GM19025 (cell line): ENCODE measurements around the gene PDGFA.

ENCODE experiments used
- ATAC-seq: cut with Tn5 transposase; IDR thresholded peaks from one replicate; pipeline ENCODE4 v1.9.1; 2021; ENCODE audit warnings: mild to moderate bottlenecking, low read depth, moderate library complexity; ENCODE audit not compliant: unreplicated experiment

PDGFA gene

DNA sequence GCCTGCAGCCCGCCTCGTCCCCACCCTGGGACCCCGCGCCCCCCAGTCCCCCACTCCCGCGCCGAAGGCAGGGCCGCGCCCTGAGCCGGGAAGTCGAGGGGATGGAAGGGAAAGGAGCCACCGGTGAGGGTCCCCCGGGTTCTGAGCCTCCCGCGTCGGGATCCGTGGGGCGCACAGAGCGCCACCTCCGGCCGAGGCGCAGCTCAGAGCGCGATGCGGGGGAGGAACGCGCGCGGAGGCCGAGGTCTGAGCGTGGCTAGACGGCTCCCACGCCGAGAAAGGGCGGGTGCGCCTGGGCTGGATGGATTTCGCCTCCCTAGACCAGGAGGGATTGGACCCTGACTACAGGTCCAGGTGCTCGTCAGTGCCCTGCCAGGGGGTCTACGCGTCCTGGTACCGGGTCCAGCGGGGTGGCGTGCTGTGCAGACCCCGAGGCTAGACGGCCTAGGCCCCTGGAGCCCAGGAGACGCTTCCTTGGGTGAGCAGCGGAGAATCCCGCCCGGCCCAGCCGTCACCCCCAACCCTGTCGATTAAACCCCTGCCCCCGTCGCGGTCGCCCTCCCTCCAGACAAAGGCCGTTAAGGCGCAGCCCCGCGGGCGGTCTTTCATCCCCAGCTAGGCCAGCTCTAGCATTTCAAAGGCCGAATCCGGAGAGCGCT is 986 bp upstream of the PDGFA start:
- ATAC-seq, result no peak

DNA sequence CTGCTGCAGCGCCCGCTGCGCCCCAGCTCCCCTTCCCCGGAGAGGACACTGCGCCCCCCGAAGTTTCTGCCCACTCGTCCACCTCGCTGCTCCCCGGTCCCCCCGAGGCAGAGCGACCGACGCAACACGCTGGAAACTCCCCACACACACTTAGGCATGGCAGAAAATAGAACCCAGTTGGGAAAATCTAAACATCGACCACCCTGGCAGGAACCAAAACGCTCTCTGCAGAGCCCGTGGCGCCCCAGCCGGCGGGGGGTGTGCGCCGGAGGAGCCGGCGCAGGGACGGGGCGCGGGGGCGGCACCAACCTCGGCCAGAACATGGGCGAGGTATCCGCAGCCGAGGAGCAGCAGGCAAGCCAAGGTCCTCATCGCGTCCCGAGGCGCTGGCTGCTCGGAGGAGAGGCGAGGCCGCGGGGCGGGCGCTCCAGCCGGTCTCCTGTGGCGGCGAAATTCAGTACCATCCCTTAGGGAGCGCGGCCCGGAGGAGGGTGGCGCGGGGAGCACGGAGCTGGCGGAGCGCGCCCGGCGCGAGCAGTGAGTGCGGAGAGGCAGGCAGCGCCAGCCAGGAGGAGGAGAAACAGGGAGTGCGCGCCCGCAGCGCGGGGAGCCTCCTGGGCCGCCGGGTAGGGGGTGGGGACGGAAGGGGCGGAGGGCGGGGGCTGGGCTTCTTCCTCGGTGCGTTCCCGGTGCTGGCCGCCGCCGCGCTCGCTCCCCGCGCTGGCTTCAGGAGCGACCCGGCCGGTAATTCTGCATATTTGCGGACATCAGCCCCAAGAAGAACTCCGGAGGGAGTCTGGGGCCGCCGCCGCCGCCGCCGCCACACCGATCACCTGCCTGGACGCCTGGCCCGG is 789 bp downstream of the PDGFA start:
- ATAC-seq, result no peak

DNA sequence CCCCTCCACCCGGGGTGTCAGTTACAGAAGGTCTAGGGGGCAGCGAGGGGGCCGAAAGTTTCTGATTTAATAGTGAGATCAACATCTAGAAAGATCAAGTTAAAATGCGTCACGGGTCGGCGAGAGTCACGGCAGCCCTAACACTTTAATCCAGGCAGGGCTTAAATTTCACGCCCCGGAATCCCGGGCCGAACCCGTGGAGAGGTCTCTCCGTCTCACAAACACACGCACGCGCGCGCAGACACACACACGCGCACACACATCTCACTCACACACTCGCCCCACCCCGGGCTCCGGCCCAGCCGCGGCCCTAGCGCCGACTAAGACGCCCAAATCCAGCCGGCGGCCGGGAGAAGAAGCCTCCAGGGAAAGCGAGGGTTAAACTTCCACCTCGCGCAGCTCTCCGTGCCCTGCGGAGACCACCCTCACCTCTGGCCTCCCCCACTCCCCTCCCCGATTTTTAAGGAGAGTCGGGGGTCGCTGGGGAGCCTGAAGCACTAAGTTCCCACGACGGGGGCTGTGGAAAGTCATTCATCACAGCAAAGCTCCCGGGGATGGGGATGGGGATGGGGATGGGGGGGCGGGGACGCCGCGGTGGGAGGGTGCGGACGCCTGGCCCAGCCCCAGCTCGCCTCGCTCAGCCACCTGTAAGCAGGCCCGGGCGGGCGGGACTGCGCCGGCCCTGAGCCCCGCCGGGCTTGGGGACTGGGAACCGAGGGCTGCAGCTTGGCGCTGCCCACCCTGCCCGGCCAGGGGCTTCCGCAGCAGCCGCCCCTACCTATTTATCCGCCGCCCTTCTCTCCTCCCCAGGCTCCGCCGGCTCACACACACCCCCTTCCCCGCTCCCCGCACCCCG is 1.6 kb downstream of the PDGFA start:
- no peak for ATAC-seq

DNA sequence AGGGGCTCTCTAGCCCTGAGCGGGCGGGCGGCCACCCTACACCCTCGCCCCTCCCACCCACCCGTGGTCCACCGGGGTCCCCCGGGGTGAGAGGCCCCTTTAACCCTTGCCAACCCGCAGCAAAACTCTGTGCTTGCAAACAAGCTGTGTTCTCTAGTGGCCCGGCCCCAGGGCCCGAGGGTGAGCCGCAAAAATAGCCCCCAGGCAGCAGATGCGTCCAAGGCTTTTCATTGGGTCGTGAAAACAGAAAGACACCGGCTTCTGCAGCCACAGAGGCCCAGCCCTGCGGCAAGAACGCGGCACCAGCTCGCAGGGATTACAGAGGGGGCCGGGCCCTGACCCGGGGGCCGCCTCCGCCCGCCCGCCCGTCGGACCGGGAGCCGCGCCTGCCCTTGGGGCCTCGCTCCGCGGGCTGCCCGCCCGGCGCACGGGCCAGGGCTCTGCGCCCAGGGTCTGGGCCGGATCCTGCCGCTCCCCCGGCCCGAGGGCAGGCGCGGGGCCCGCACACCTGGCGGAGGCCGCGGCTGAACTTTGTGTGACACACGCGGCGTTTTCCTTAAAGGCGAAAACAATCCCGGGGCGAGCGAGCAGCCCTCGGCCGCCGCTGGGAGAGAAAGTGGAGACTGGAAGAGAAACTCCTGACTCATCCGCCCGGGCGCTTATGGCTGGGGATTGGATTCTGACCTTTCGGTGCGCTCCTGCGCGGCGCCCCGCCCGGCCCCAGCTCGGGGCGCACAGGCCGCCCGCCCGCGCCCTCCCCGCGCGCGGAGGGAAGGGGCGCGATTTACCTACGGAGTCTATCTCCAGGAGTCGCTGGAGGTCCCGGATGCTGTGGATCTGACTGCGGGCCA is 2.8 kb downstream of the PDGFA start:
- ATAC-seq, result no peak

DNA sequence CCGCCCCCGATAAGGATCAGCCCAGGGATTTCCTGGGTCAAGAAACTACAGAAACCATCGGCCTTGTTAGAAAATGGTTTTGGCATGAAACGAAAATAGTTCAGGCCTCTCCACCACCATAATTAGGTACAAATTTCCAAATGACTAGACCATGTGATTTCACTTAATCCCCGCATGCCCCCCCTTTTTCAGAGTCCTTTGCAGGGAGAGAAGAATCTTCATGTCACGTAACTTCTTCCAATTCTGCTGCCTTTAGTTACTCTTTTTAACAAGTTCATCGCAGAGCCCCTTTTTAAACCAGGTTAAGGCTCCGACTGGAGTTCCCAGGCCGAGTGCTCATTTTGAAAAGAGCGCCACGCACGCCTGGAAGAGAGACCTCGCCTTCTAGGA is 3.4 kb downstream of the PDGFA start:
- no peak for ATAC-seq

DNA sequence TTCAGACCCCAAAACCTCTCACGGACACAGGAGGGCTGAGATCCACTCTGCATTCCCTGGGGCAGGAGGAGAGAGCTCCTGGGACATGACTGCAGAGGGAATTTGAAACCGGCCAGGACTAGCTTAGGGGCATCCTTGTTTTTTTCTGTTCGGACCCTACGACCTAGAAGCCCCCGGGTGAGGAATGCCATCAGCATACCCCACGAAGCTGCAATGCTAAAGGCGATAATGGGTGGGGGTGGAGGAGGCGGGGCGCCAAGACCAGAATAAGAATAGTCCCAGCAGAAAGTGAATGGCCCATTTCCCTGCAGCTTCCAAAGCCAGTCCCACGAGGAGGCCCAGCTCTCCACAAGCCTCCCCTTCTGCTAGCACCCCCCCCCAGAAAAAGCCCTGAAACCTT is 4.0 kb downstream of the PDGFA start:
- ATAC-seq, result no peak

DNA sequence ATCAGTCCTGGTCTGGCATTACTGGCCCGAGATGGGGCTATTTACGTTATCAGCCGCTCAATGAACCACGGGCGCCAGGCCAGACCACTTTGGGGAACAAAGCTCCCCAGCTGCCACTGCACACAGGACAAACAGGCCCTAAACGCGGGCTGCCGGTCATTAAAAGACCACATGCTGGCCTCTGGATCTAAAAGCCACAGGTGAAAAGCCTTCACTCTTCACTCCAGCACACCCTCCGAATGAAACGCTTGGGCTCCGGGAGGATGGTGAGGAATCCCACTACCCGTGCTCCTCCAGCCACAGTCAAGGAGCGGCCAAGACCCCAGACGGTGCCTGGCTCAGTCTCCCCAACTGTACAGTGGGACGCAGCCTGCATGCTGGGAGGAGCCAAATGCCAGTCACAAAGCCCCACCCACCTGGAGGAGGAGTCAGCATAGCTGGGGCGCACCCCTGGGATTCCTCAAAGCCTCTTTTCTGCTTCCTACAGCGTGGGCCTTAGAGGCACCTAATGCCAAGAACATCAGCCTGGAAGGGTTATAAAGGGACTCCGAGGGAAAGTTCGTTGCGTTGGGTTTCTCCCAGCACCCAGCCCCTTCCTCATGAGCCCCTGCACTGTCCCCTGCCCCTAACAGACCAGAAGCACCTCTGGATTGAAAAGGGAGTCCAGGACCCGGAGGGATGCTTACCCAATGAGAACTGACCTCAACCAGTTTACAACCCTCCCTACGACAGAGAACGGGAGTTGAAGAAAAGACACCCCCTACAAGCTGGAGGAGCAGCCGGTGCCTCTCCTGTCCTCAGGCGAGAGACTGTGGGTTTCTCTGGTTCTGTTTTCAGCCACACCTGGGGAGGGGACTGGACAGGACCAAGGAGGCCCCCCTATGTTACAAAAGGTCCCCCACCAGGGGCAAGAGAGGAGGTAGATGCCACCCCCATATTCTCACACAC is 4.7 kb downstream of the PDGFA start:
- no peak for ATAC-seq

DNA sequence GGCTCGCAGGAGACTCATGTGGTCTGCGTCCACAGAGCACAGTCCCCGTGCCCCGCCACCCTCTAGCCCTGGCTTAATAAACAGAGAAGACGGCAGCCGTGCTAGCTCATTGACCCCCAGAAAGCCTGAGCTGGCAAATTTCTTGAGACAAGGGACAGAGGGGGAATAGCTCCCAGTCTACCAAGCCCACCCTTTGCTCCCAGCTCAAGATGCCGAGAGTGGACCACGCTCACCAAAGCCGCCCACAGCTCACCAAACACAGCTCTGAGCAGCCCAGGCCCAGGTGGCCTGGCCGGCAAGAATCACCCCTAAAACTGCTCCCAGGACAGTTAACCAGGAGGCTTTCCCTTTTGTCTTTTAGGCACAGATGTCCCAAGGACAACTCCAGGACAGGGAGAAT is 5.4 kb downstream of the PDGFA start:
- ATAC-seq, result no peak

DNA sequence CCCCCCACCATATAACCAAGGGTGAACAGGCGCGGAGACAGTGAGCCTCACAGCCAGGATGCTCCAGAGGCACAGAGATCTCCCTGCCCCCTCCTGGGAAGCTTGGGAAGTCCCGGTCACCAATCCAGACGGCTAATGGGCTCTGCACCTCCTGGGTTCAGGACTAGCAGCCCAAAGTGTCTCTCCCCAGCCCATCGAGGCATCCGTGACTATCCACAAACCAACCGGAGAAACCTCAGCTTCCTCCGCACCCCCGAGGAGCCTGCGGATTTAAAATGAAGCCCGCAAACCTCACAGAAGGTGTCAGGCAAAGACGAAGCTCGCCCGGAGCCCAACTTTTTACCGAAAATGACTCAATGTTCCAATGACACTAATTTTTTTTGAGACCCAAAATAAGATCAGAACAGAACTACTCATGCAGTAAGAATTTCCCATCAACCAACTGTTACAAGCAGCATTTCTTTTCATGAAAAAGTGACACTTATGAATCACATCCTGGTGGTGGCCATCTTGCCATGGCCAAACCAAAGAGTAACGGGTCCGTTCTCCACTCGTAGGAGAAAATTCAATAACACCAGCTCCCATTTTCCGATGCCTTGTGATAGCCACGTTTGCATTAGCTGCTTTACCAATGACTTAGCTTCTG is 6.0 kb downstream of the PDGFA start:
- ATAC-seq, result no peak

DNA sequence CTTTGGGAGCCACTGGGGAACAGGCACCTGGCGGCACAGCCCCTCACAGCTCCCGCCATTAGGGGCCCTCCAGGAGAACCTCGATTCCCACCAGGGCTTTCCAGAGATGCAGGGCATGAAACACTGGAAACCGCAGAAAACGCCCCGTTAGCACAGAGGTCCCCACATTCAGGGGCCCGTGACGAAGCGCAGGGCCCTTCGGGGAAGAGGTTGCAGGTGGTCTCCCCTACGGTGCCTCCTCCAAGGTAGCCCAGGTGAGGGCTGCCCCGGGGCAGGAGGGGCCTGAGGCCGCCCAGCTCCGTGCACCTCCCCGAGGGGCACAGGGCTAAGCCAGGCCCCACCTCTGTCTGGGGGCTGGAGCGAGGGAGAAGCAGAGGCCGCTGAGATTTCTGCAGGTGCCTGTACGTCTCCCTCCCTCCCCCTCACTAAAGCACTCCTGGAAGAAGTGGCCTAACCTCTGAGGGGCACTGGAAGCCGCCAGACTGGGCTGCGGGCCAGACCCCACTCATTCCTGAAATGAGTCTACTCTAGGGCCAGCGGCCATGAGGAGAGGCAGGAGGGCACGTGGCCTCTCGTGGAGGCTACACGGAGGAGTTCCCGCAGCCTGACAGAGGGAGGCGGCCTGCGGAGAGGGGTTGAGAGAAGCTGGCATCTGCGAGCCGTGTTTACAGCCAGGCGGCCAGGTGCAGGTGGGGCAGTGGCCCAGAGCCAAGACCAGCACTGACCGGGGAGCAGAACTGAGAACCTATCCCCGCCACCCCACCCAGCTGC is 6.9 kb downstream of the PDGFA start:
- no peak for ATAC-seq

DNA sequence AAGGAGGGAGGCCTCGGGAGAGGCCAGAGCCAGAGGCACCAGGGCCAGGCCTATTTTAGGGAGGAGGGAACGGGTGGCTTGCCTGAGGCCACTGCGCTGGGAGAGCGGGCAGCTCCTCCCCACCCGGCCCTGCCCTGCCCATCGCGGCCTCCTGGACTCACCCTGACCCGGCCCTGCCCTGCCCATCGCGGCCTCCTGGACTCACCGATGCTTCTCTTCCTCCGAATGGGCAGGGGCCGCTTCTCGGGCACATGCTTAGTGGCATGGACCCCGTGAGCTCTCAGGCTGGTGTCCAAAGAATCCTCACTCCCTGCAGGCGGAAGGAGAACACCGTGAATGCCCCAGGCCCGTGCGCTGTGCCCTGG is 7.5 kb downstream of the PDGFA start:
- ATAC-seq, result no peak

DNA sequence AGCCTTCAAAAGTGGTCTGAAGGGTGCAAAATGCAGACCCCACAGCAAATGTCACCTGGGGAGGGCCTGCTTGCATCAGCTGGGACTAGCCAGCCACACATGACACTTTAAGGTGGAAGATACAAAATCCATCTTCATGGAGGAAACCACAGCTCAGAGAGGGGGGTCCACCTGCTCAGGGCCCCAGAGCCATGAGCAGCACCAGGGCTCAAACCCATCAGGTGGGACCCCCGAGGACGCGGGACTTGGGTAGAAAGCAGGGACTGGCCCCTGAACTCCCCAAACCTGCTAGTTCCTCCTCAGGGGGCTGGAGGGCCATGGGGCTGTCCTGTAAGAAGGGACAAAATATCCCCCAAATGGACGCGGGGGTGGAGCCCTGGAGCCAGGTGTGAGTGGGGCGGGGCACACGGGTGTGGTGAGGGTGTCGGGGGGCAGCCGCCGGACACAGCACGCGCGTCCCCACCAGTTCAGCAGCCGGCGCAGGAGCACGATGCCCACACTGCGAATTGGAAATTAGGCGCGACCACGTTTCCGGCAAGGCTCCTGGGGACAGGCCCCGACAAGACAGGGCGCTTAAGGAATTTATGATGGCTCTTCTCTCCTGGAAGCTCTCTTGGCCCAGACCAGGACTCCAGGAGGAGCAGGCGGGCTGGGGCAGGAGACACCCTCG is 8.0 kb downstream of the PDGFA start:
- no peak for ATAC-seq

DNA sequence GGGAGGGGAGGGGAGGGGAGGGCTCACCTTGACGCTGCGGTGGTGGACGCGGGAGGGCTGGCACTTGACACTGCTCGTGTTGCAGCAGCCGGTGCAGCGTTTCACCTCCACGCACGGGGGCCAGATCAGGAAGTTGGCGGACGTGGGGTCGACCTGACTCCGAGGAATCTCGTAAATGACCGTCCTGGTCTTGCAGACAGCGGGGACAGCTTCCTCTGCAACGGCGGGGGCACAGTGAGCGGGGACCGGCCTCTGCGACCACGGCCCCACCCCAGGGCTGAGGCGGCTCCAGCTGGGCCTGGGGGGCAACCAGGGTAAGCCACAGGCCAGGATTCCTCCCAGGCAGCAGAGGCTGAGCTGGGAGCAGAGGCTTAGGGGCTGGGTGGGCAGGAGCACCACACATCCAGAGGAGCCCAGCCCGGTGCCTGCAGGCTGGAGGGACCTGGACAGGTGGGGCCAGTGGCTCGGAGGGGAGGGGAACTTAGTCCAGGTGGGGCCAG is 8.8 kb downstream of the PDGFA start:
- ATAC-seq, result no peak

DNA sequence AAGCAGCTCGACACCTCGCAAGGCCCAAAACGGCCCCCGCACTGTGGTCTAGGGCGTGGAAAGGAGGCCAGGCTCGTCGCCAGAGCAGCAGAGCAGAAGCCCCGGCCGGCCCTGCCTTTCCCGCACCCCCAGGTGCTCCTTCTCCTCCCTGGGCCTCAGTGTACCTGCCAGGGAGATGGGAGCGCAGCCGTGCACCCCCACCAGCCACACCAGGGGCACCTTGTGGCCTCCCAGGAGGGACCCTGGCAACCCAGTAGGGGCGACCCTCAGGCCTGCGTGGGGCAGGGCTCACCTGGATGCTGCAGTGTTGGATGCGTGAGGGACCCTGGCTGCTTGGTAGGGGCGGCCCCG is 9.5 kb downstream of the PDGFA start:
- ATAC-seq, result no peak

DNA sequence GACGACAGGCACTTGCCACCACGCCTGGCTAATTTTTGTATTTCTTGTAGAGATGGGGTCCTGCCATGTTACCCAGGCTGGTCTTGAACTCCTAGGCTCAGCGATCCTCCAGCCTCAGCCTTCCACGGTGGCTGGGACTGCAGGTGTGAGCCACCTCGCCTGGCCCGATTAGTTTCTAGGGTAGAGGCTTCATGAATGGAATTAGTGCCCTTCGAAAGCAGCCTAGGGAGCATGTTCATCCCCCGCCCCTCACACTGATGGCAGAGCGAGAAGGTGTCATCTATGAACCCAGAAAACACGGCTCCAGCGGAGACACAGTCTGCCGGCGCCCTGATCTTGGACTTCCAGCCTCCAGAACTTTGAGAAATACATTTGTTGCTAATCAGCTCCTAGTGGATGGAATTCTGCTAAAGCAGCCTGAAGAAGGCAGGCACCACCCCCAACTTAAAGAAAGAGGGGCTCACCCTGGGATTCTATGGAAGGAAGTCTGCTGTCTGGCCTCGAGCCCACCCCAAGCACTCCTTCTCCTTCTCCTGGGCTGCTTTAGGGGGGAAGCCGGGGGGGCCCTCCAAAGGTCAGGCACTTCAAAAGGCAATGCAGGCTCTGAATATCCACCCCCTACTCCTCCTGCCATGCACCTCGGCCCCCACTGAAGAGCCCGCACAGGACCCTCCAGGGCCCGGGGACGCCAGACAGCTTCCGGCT is 10.1 kb downstream of the PDGFA start:
- no peak for ATAC-seq

DNA sequence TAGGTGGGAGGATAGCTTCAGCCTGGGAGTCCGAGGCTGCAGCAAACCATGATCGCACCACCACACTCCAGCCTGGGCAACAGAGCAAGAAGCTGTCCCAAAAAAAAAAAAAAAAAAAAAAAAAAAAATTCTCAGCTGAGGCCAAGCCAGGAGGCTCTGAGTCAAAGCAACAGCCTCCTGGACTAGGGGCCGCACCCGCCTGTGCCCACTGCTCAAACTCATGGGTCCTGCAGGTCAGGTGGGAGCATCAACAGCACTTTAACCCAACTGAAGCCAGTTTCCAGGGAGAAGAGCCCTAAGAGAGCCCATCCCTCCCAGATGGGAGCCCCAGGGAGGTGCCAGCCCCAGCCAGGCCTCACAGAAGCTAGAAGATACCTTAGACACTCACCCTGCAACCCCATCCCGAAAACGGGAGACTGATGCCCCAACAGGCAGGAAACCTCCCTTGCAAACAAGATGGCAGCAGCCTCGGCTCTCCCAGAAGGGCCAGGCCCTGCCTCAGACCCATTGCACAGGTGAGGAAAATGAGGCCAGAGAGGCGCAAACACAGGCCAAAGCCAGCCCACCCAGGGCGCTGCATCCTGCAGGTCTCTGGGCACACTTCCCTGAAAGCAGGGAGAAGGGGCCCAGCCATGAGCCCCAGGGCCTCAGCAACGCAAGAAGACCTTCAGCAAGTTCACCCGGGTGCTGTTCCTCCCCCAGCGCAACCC is 11.0 kb downstream of the PDGFA start:
- ATAC-seq, result no peak
